Type B pancreatic cell (in vitro differentiated cells): ENCODE measurements around the gene SRSF6. TPM values are rescaled to one million over a fixed set of nuclear protein-coding genes. Genes with fewer than 3 reads are reported as not detected.

ENCODE experiments used
- DNase-seq: peaks from one replicate; pipeline ENCODE4 v3.0.0; 2021; ENCODE audit warnings: mixed read lengths; ENCODE audit not compliant: unreplicated experiment; ENCODE audit errors: extremely low spot score
- H3K27ac Mint-ChIP-seq: 2 replicates; pipeline ENCODE4 v1.8.0; 2021; ENCODE audit warnings: mild to moderate bottlenecking, mixed read lengths
- H3K27me3 Mint-ChIP-seq: 2 replicates; pipeline ENCODE4 v1.8.0; 2021; ENCODE audit warnings: mixed read lengths
- H3K36me3 Mint-ChIP-seq: 2 replicates; pipeline ENCODE4 v1.8.0; 2021; ENCODE audit warnings: mixed read lengths
- H3K4me1 Mint-ChIP-seq: one replicate; pipeline ENCODE4 v1.8.0; 2021; ENCODE audit warnings: mixed read lengths; ENCODE audit not compliant: unreplicated experiment
- H3K4me3 Mint-ChIP-seq: 2 replicates; pipeline ENCODE4 v1.8.0; 2021; ENCODE audit warnings: mild to moderate bottlenecking, mixed read lengths
- H3K9me3 Mint-ChIP-seq: 2 replicates; pipeline ENCODE4 v1.8.0; 2021; ENCODE audit warnings: mixed read lengths
- CTCF ChIP-seq: fragments of 200-600 bp; sonication (generic); conservative IDR thresholded peaks from 2 replicates; pipeline ENCODE4 v1.5.0; 2021; ENCODE audit warnings: antibody characterized with exemption, mild to moderate bottlenecking
- total RNA-seq: library from RNA; stranded (reverse); gene quantifications from 2 replicates; pipeline ENCODE4 v1.2.1, GENCODE V29; 2021; ENCODE audit warnings: low replicate concordance

Gene SRSF6
- total RNA-seq, 1 donor from 2014 or later: 280 TPM

GRCh38 chr20:43432498-43432897 lies 25.2 kb upstream of the SRSF6 start:
- Mint-ChIP-seq H3K27me3 (peaks cover 33% of the 10 kb centered on the region), H3K9me3 (no peaks in the 10 kb centered on the region), H3K27ac (no peak overlapping the region), H3K36me3 (no peaks in the 10 kb centered on the region), H3K4me1 (no peaks in the 10 kb centered on the region), H3K4me3 (no peak overlapping the region)
- DNase-seq: no peak
- TF ChIP-seq CTCF: no peak

- Mint-ChIP-seq H3K36me3 (no peaks in the 10 kb centered on the region), H3K4me3 (no peak overlapping the region), H3K27ac (no peak overlapping the region), H3K9me3 (no peaks in the 10 kb centered on the region), H3K27me3 (peaks cover 32% of the 10 kb centered on the region), H3K4me1 (no peaks in the 10 kb centered on the region)
- TF ChIP-seq CTCF: no peak
- no peak for DNase-seq
Measured at GRCh38 chr20:43433250-43433854, 24.3 kb upstream of the SRSF6 start.

- Mint-ChIP-seq H3K9me3 (no peaks in the 10 kb centered on the region), H3K36me3 (no peaks in the 10 kb centered on the region), H3K27ac (no peak overlapping the region), H3K4me1 (no peaks in the 10 kb centered on the region), H3K4me3 (no peak overlapping the region), H3K27me3 (peaks cover 35% of the 10 kb centered on the region)
- TF ChIP-seq CTCF: no peak
- DNase-seq: no peak
Measured at GRCh38 chr20:43434565-43434964, 23.1 kb upstream of the SRSF6 start.

GRCh38 chr20:43438578-43439316 lies 18.9 kb upstream of the SRSF6 start:
- no peaks in the 10 kb centered on the region for H3K4me1 Mint-ChIP-seq
- no peaks in the 10 kb centered on the region for H3K9me3 Mint-ChIP-seq
- H3K27me3 Mint-ChIP-seq: peaks cover 25% of the 10 kb centered on the region
- H3K36me3 Mint-ChIP-seq: no peaks in the 10 kb centered on the region
- no peak overlapping the region for H3K27ac Mint-ChIP-seq
- DNase-seq: no peak
- no peak for TF ChIP-seq CTCF
- no peak overlapping the region for H3K4me3 Mint-ChIP-seq

- no peak for DNase-seq
- no peak for TF ChIP-seq CTCF
- H3K9me3 Mint-ChIP-seq: no peaks in the 10 kb centered on the region
- no peak overlapping the region for H3K27ac Mint-ChIP-seq
- no peaks in the 10 kb centered on the region for H3K36me3 Mint-ChIP-seq
- H3K27me3 Mint-ChIP-seq: peaks cover 21% of the 10 kb centered on the region
- H3K4me3 Mint-ChIP-seq: no peak overlapping the region
- no peaks in the 10 kb centered on the region for H3K4me1 Mint-ChIP-seq
Measured at GRCh38 chr20:43440531-43440930, 17.2 kb upstream of the SRSF6 start.
